Stimulated activated CD4-positive, alpha-beta T cell treated with anti-CD3 and anti-CD28 coated beads, TNF-alpha, amount 100 ng/mL, for 4 hours (primary cell): ENCODE data around the gene COL23A1.

ENCODE experiments used
- DNase-seq, 3 experiments: peaks; one replicate each; pipeline ENCODE4 v3.0.0-alpha.2; 2020; ENCODE audit warnings: low read depth in 3 of 3

The COL23A1 gene

DNA sequence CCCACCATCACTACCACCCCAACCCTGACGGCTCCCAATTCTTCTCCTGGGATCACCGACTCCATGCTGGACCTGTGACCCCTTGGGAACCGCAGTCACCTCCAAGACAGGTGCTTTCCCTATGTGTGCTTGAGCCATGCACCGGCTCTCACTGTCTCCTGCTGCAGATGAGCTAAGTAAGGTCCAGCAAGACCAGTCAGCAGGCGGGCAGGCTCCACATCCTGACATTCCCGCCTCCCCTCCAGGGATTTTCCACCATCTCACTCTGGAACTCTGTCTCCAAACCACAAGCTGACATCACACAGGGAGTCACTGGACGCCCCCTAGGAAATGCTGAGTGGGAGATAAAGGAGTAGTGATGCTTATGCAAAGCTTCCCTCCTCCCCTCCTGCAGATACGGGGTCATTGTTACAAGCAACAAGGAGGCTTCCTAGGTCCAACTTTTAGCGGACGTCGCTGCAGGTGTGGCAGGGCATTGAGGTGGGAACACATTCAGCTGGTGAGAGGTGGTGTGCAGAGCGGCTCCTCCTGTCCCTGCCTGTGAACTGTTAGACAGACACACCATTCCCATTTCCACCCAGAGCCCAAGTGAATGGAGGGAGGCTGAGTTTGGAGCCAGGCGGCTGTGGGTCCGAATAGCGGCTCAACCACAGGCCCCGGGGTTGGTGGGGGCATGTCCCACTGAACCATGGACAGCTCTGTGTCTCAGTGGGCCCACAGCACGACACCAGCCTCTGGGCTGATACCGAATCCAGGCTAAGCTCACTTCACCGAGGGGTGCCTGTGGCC lies 228.3 kb downstream of the COL23A1 start:
- DNase-seq, result no peak

DNA sequence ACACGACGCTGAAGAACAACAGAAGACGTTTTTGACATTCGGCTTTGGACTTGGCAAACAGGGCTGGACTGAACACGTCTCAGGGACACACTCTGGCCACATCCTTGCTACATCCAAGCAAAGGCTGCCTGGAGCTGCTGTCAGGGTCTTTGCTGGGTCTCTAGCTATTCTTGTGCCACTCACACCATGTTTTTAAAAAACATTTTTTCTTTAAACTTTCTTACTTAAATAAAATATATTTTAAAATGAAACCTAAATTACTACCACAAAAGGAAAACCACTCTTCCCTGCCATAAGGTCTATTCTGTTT lies 229.3 kb downstream of the COL23A1 start:
- no peak for DNase-seq

- DNase-seq, result no peak
Observed at GRCh38 chr5:178360222-178360925, 229.8 kb downstream of the COL23A1 start.

DNA sequence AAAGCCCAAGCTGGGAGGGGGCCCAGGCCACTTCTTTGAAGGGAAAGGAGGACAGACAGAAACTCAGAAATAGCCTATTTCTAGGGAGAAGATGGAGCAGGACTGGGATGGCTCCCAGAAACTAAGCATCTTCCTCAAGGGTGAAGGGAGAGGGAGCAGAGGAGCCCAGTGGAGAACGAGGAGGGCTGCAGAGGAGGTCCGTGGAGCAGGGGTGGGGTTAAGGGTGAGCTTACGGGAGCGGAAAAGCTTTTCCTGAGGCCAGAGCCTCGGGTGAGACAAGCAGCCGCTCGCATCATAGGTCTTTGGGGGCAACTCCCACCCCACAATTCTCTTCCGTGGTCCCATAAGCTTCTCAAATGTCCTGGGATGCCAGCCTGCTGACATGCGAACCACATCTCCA lies 230.5 kb downstream of the COL23A1 start:
- no peak for DNase-seq

GRCh38 chr5:178357678-178358077 lies 232.5 kb downstream of the COL23A1 start:
- no peak for DNase-seq

- no peak for DNase-seq
Observed at GRCh38 chr5:178357121-178357521, 233.1 kb downstream of the COL23A1 start.

- no peak for DNase-seq
Observed at GRCh38 chr5:178356431-178356872, 233.7 kb downstream of the COL23A1 start.

GRCh38 chr5:178355671-178356070 lies 234.5 kb downstream of the COL23A1 start:
- no peak for DNase-seq

- DNase-seq, result no peak
Observed at GRCh38 chr5:178353461-178353860, 236.7 kb downstream of the COL23A1 start.

DNA sequence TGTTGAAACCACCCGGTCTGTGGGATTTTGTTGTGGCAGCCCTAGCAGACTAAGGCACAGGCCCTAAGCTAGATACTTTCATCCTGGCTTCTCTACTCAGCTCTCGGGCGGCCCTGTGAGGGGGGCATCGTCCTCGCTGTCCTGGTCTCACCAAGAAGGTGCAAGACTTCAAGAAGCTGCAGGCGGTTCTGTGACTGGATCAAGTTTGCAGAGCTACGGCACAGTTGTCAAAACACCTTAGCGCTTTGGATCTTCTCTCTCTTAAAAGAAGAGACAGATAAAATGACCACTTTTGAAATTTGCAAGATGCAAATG lies 238.2 kb downstream of the COL23A1 start:
- DNase-seq, result no peak

GRCh38 chr5:178351221-178352034 lies 238.8 kb downstream of the COL23A1 start:
- no peak for DNase-seq

GRCh38 chr5:178350361-178351220 lies 239.6 kb downstream of the COL23A1 start:
- no peak for DNase-seq

GRCh38 chr5:178349625-178350353 lies 240.4 kb downstream of the COL23A1 start:
- DNase-seq, result no peak

- no peak for DNase-seq
Observed at GRCh38 chr5:178349075-178349511, 241.1 kb downstream of the COL23A1 start.

GRCh38 chr5:178348356-178349074 lies 241.7 kb downstream of the COL23A1 start:
- DNase-seq, result no peak

GRCh38 chr5:178347956-178348355 lies 242.2 kb downstream of the COL23A1 start:
- no peak for DNase-seq

DNA sequence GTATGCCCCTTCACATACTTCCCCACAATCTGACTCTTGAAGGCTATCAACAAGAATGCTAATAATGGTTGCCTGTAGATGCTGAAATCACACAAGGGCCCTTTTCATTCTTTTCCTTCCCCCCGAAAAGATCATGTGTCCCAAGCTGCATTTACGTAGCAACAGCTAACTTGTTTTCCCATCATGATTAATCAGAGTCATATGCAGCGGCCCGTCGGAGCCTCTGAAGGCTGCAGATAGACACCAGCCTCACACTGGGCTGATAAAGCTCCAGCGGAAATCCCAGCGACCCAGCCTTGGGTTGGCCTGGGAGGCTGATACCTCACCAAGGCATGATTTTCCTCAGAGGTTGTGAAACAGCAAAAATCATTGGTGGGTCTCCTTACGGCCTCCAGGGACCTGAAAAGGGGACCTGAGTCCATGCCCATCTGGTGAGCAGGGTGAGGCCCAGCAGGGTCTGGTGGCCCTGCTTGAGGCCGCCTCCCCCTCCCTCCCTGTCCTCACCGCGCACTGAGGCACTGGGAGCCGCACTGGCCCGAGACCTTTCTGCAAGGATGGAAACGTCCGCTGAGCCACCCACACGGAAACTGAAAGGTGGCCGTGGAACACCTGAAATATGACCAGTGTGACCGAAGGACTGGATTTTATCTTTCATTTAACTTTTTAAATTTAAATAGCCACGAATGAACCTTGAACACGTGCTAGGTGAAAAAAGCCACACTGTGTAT lies 243.4 kb downstream of the COL23A1 start:
- no peak for DNase-seq

DNA sequence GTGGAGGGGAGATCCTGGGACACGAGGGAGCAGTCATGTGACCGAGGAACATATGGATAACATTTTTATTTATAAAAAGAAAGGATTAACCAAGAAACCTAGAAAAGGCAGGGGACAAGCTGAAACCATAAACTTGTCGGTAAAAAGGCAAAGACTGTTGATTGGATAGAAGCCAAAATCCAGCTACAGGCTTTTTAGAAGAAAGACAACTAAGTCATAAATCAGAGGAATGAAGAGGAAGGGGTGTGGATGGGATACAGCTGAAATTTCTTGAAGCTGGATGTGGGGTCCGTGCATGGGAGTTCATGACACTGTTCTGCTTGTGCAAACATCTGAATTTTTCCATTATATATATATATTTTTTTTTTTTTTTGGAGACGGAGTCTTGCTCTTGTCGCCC lies 246.9 kb downstream of the COL23A1 start:
- DNase-seq, result no peak

- DNase-seq, result no peak
Observed at GRCh38 chr5:178341851-178342140, 248.4 kb downstream of the COL23A1 start.
